Neural crest cell (in vitro differentiated cells): Measurements from ENCODE around the gene CNGB1. TPM values are rescaled to one million over a fixed set of nuclear protein-coding genes. Genes with fewer than 3 reads are reported as not detected.

ENCODE experiments used
- DNase-seq: peaks from one replicate; pipeline ENCODE4 v3.0.0; 2021; ENCODE audit warnings: low read depth, mixed read lengths, low spot score
- H3K27ac Mint-ChIP-seq: one replicate; pipeline ENCODE4 v1.8.0; 2021; ENCODE audit warnings: mild to moderate bottlenecking, mixed read lengths; ENCODE audit not compliant: unreplicated experiment
- H3K27me3 Mint-ChIP-seq: 2 replicates; pipeline ENCODE4 v1.8.0; 2021; ENCODE audit warnings: low read depth, mild to moderate bottlenecking, mixed read lengths
- H3K36me3 Mint-ChIP-seq: 2 replicates; pipeline ENCODE4 v1.8.0; 2021; ENCODE audit warnings: low read depth, mild to moderate bottlenecking, mixed read lengths
- H3K4me1 Mint-ChIP-seq: 2 replicates; pipeline ENCODE4 v1.8.0; 2021; ENCODE audit warnings: mixed read lengths
- H3K4me3 Mint-ChIP-seq: one replicate; pipeline ENCODE4 v1.8.0; 2021; ENCODE audit warnings: mild to moderate bottlenecking, mixed read lengths
- H3K9me3 Mint-ChIP-seq: 2 replicates; pipeline ENCODE4 v1.8.0; 2021; ENCODE audit warnings: mixed read lengths
- CTCF ChIP-seq: fragments of 200-600 bp; sonication (generic); conservative IDR thresholded peaks from 2 replicates; pipeline ENCODE4 v1.5.0; 2021; ENCODE audit warnings: antibody characterized with exemption, mild to moderate bottlenecking
- total RNA-seq: library from RNA; stranded (reverse); gene quantifications from 2 replicates; pipeline ENCODE4 v1.2.1, GENCODE V29; 2021

CNGB1 gene
- total RNA-seq, 1 donor from 2014 or later, result 0.21 TPM

DNA sequence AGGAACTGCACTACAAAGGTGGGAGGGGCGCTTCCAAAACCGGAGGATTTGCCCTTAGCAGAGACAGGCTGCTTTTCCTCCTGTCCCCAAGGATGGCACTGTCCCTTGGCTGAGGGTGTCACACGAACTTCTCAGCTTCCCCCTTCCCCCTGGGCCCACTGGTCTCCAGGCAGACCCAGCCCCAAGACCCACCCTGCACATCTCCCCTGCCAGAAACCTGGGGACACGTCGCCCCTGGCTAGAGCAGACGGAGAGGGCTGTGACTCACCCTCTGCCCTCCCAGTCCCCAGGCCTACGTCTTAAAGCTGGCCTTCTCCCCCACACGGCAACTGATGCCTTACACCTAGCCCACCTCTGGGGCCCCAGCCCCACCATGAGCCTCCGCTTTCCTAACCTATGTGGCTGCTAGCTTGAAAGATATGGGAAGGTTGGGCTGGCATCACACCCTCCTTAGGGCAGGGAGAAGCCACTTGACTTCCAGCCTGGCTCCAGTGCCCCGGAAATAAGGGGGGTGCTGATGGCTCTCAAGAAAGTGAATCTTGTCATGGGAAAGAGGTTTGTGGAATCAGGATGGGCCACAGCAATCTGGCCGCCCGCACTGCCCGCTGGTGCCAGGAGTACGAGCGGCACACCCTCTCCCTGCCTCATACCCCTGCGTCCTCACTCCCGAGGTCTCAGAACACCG, 24.9 kb upstream of the CNGB1 start:
- TF ChIP-seq CTCF, result no peak
- no peak overlapping the region for H3K27ac Mint-ChIP-seq
- H3K27me3 Mint-ChIP-seq, result no peaks in the 10 kb centered on the region
- no peaks in the 10 kb centered on the region for H3K9me3 Mint-ChIP-seq
- no peak for DNase-seq
- peaks cover 3% of the 10 kb centered on the region for H3K36me3 Mint-ChIP-seq
- no peak overlapping the region for H3K4me3 Mint-ChIP-seq
- H3K4me1 Mint-ChIP-seq, result peaks cover 13% of the 10 kb centered on the region

DNA sequence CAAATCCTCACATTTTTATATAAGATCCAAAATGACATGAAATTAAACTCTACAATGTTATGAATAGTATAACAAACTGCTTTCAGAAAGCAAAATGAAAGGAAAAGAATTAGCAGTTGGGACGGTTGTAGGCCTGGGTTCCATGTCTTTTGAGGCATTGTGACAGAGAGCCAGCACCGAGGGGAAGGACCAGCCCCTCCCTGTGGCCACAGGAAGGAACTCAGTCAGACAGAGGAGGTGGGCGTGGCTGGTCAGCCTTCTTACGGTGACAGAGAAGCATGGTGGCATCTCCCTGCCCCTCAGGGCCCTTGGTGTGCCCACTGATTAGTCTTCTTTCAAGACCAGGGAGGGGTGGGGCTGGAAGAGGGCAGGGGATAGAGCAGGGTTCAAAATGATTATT, 23.9 kb upstream of the CNGB1 start:
- peak; percentile 32 for DNase-seq
- Mint-ChIP-seq H3K27me3 (no peaks in the 10 kb centered on the region), H3K9me3 (no peaks in the 10 kb centered on the region), H3K4me3 (peak overlapping the region; percentile 79), H3K4me1 (peaks cover 13% of the 10 kb centered on the region), H3K36me3 (peaks cover 3% of the 10 kb centered on the region), H3K27ac (no peak overlapping the region)
- TF ChIP-seq CTCF, result peak; percentile 63

DNA sequence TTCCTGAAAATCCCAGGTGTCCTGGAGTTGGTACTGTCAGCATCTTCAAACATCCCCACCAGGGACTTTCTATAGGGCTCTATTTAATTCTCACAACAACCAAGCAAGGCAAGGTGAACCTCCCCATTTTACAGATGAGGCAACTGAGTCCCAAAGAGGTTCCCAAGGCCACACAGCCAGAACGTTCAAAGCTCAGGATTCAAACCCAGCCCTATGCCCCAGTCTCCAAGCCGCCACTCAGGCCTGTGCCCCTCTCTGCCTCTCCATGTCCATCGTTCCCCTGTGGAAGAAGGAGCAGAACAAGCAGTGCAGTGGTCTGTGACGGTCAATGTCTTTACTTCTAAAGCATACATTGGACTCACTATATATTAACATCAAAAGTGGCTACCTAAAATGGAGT, 23.4 kb upstream of the CNGB1 start:
- TF ChIP-seq CTCF, result no peak
- no peak for DNase-seq
- no peaks in the 10 kb centered on the region for H3K9me3 Mint-ChIP-seq
- peaks cover 10% of the 10 kb centered on the region for H3K4me1 Mint-ChIP-seq
- no peak overlapping the region for H3K27ac Mint-ChIP-seq
- H3K27me3 Mint-ChIP-seq, result no peaks in the 10 kb centered on the region
- H3K36me3 Mint-ChIP-seq, result peaks cover 3% of the 10 kb centered on the region
- H3K4me3 Mint-ChIP-seq, result peak overlapping the region; percentile 79

DNA sequence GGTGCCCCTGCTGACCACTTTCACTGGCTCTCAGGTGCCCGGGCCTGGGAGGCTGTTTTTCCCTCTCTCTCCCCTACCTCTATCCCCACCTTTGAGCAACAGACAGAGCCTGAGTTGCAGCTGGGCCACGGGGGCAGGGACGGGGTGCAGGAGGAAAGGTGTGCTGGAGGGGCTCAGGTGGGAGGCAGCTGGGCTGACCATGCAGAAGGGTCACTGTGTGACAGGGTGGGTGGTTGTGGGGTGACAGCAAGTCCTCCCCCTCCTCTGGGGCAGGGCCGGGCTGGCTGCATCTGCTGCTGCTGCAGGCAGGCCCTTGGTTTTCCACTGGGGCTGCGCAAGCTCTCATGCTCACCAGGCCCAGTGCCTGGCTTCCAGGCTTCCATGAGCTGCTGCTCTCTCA, 23.0 kb upstream of the CNGB1 start:
- H3K4me3 Mint-ChIP-seq, result no peak overlapping the region
- H3K4me1 Mint-ChIP-seq, result peaks cover 6% of the 10 kb centered on the region
- H3K27me3 Mint-ChIP-seq, result no peaks in the 10 kb centered on the region
- H3K36me3 Mint-ChIP-seq, result peaks cover 3% of the 10 kb centered on the region
- DNase-seq, result no peak
- TF ChIP-seq CTCF, result no peak
- no peaks in the 10 kb centered on the region for H3K9me3 Mint-ChIP-seq
- H3K27ac Mint-ChIP-seq, result no peak overlapping the region

- DNase-seq, result no peak
- peaks cover 4% of the 10 kb centered on the region for H3K4me1 Mint-ChIP-seq
- no peak for TF ChIP-seq CTCF
- H3K9me3 Mint-ChIP-seq, result no peaks in the 10 kb centered on the region
- peaks cover 3% of the 10 kb centered on the region for H3K36me3 Mint-ChIP-seq
- no peak overlapping the region for H3K27ac Mint-ChIP-seq
- H3K27me3 Mint-ChIP-seq, result peaks cover 2% of the 10 kb centered on the region
- no peak overlapping the region for H3K4me3 Mint-ChIP-seq
These were observed 22.5 kb upstream of the CNGB1 start for GRCh38 chr16:57993438-57993837.
